GM23248 (cell line): Measurements from ENCODE around the gene SLC4A2.

ENCODE experiments used
- EZH2 ChIP-seq: fragments of 200-600 bp; sonication (generic); IDR thresholded peaks from 2 replicates; pipeline ENCODE4 v1.6.1; 2018; ENCODE audit warnings: antibody characterized with exemption, mild to moderate bottlenecking; ENCODE audit not compliant: insufficient read depth, poor library complexity, severe bottlenecking
- EZH2phosphoT487 ChIP-seq: fragments of 200-600 bp; sonication (generic); IDR thresholded peaks from 2 replicates; pipeline ENCODE4 v1.6.1; 2018; ENCODE audit warnings: antibody characterized with exemption, moderate library complexity, mild to moderate bottlenecking, low read depth; ENCODE audit not compliant: insufficient read depth

DNA sequence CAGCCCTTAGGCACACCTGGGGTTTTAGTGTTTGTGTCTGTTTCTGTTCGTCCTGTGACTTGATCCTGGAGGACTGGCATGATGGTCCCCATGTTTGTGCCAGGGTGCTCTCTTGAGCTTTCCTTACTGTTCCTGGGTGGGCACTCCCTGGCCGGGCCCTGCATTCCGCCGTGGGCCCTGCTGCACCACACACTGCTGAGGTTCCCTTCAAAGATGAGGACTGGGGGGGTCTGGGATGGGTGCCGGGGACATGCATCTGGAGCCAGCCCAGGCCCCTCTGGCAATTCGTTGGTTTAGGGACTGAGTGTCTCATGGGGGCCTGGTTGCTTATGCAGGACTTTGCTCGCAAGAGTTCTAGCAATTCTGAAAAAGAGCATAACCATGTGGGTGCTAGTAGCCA is 31.6 kb downstream of the SLC4A2 start:
- no peak for TF ChIP-seq EZH2
- TF ChIP-seq EZH2phosphoT487, result no peak
